GM18508 (cell line): ENCODE results near the gene SH2D3C.
A peak's percentile ranks its signal among the peaks of the same experiment; 100 is the strongest.

Source experiments
- ATAC-seq: cut with Tn5 transposase; IDR thresholded peaks from one replicate; pipeline ENCODE4 v1.9.1; 2021; ENCODE audit warnings: moderate number of reproducible peaks; ENCODE audit not compliant: insufficient read depth, unreplicated experiment

The SH2D3C gene

GRCh38 chr9:127707766-127708165 lies 70.7 kb downstream of the SH2D3C start:
- ATAC-seq, result no peak

GRCh38 chr9:127706836-127707241 lies 71.6 kb downstream of the SH2D3C start, which contains the start of gene CFAP157:
Gene CFAP157, plus strand, starts transcription at chr9:127706988. Its CDS starts 44 bp downstream, at chr9:127707032.
- no peak for ATAC-seq

GRCh38 chr9:127705577-127706379 lies 72.7 kb downstream of the SH2D3C start:
- no peak for ATAC-seq

GRCh38 chr9:127703289-127703946 lies 75.0 kb downstream of the SH2D3C start:
- ATAC-seq, result no peak

- no peak for ATAC-seq
Measured at GRCh38 chr9:127700594-127701255, 77.7 kb downstream of the SH2D3C start.

- ATAC-seq, result no peak
Measured at GRCh38 chr9:127700140-127700539, 78.3 kb downstream of the SH2D3C start.

GRCh38 chr9:127698985-127699670 lies 79.3 kb downstream of the SH2D3C start:
- peak; percentile 82 for ATAC-seq

- ATAC-seq, result no peak
Measured at GRCh38 chr9:127698386-127698785, 80.1 kb downstream of the SH2D3C start.

GRCh38 chr9:127697575-127697974 lies 80.9 kb downstream of the SH2D3C start:
- no peak for ATAC-seq

- ATAC-seq, result no peak
Measured at GRCh38 chr9:127694890-127695720, 83.4 kb downstream of the SH2D3C start.

- no peak for ATAC-seq
Measured at GRCh38 chr9:127693697-127694096, 84.8 kb downstream of the SH2D3C start.

GRCh38 chr9:127693143-127693542 lies 85.3 kb downstream of the SH2D3C start:
- ATAC-seq, result no peak

- ATAC-seq, result no peak
Measured at GRCh38 chr9:127692071-127692470, 86.4 kb downstream of the SH2D3C start.

GRCh38 chr9:127690735-127691134 lies 87.7 kb downstream of the SH2D3C start:
- no peak for ATAC-seq

- no peak for ATAC-seq
Measured at GRCh38 chr9:127689329-127690000, 89.0 kb downstream of the SH2D3C start.
